ENCODE data around the gene EPHB1.
A peak's percentile ranks its signal among the peaks of the same experiment; 100 is the strongest.

The EPHB1 gene

GRCh38 chr3:135271177-135272025 lies 476.3 kb downstream of the EPHB1 start:
- peak; percentile 39 for DNase-seq

GRCh38 chr3:135272026-135272669 lies 477.1 kb downstream of the EPHB1 start:
- DNase-seq, result peak; percentile 95

GRCh38 chr3:135292162-135292561 lies 497.1 kb downstream of the EPHB1 start:
- DNase-seq, result no peak

DNA sequence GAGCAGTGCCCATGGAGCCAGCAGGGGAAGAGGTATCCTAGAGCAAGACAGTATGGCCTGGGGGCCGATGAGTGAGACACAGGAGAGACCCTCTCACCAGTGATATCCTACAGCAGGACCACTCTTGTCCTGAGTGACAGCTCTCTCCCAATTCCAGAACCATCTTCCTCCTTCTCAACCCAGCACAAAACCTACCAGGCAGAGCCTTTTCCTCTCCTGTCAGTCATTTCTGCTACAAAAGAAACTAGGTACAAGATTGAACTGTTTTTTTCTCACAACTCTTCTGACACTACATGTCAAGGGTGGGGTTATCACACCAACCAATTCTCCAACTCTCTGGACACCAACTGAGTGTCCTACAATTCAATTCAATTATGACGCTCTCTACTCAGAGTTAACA lies 506.6 kb downstream of the EPHB1 start:
- no peak for DNase-seq

DNA sequence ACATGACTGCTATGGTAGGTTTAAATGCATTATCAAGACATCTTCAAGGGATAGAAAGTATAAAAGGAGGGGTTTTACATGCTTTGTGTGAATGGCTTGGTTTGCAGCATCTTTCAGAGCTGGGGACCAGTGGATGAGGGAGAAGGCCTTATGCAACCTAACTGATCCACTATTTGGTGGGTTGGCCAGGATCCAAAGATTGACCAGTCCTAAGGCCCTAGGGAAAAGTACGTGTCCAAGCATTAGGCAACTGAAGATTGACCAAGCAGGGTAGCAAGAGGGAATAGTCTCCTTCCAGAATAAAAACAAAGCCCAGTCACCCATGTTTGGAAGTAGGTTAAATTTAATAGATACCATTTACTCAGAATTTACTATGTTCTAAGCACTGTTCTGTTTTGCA lies 509.3 kb downstream of the EPHB1 start:
- no peak for DNase-seq

Data from NCI-H748 treated with DMSO at 0.1 percent for 48 hours (cell line).